Left renal pelvis (tissue), 4 donors: ENCODE results near the gene SH3RF1. TPM values are rescaled to one million over a fixed set of nuclear protein-coding genes. Genes with fewer than 3 reads are reported as not detected.
A peak's percentile ranks its signal among the peaks of the same experiment; 100 is the strongest.
"Not testable (repeated sequence)": the region's sequence is repeated elsewhere in the genome, so short reads cannot be mapped to it uniquely, and the experiment has no call there.

Source experiments
- DNase-seq, 4 donors: peaks; one replicate each; pipeline ENCODE4 v3.0.0-alpha.2; 2013; ENCODE audit warnings: low read depth in 4 of 4, low spot score in 3 of 4
- polyA plus RNA-seq, 4 donors: library from polyadenylated mRNA; unstranded; fragments of 120-200 nt; gene quantifications; one replicate each; pipeline ENCODE4 v1.2.1, GENCODE V29; 2013; ENCODE audit not compliant: insufficient read length in 4 of 4

SH3RF1 gene
- 10 to 100 TPM; 10.1 to 35.9 (median 29.1) TPM for polyA plus RNA-seq

- DNase-seq = peak in 2 of 4 donors; percentile 66 to 67
These were observed at the start of gene SH3RF1 for GRCh38 chr4:169270810-169271691. SH3RF1 (minus strand) TSS chr4:169270956; CDS start chr4:169269212, 1,744 bp downstream.

- DNase-seq = no peak
These were observed 45.0 kb upstream of the SH3RF1 start for GRCh38 chr4:169315530-169316343.

- DNase-seq = peak; percentile 33 to 65 (median 48)
These were observed 44.1 kb upstream of the SH3RF1 start for GRCh38 chr4:169314906-169315305.

GRCh38 chr4:169313732-169314131 lies 43.0 kb upstream of the SH3RF1 start:
- no peak for DNase-seq

GRCh38 chr4:169312690-169313422 lies 42.1 kb upstream of the SH3RF1 start:
- no peak for DNase-seq

GRCh38 chr4:169311643-169312365 lies 41.0 kb upstream of the SH3RF1 start:
- DNase-seq = peak in 3 of 4 donors; percentile 12 to 31 (median 30)

GRCh38 chr4:169309326-169309967 lies 38.7 kb upstream of the SH3RF1 start:
- no peak for DNase-seq

GRCh38 chr4:169307576-169307975 lies 36.8 kb upstream of the SH3RF1 start:
- no peak for DNase-seq

GRCh38 chr4:169305651-169306050 lies 34.9 kb upstream of the SH3RF1 start:
- no peak for DNase-seq

GRCh38 chr4:169305173-169305572 lies 34.4 kb upstream of the SH3RF1 start:
- DNase-seq = no peak

GRCh38 chr4:169295822-169296221 lies 25.1 kb upstream of the SH3RF1 start:
- no peak for DNase-seq

- no peak for DNase-seq
These were observed 22.8 kb upstream of the SH3RF1 start for GRCh38 chr4:169293343-169294176.

- DNase-seq = not testable (repeated sequence)
These were observed 17.2 kb upstream of the SH3RF1 start for GRCh38 chr4:169287983-169288382.

- DNase-seq = no peak
These were observed 16.0 kb upstream of the SH3RF1 start for GRCh38 chr4:169286562-169287301.

GRCh38 chr4:169283114-169283509 lies 12.4 kb upstream of the SH3RF1 start:
- DNase-seq = no peak

GRCh38 chr4:169282429-169283113 lies 11.8 kb upstream of the SH3RF1 start:
- no peak for DNase-seq

- no peak for DNase-seq
These were observed 8.4 kb upstream of the SH3RF1 start for GRCh38 chr4:169279108-169279507.
